Measurements from ENCODE around the gene ACKR3. TPM values are rescaled to one million over a fixed set of nuclear protein-coding genes. Genes with fewer than 3 reads are reported as not detected.

The ACKR3 gene
- total RNA-seq, 1 donor from 2014 or later, result 20.3 TPM

- no peak for DNase-seq
These were observed 43.1 kb downstream of the ACKR3 start for GRCh38 chr2:236612737-236613136.

GRCh38 chr2:236613612-236614011, 44.0 kb downstream of the ACKR3 start:
- no peak for DNase-seq

GRCh38 chr2:236614551-236614950, 44.9 kb downstream of the ACKR3 start:
- DNase-seq, result no peak

- DNase-seq, result no peak
These were observed 46.4 kb downstream of the ACKR3 start for GRCh38 chr2:236616031-236616430.

GRCh38 chr2:236616624-236617023, 47.0 kb downstream of the ACKR3 start:
- no peak for DNase-seq

DNA sequence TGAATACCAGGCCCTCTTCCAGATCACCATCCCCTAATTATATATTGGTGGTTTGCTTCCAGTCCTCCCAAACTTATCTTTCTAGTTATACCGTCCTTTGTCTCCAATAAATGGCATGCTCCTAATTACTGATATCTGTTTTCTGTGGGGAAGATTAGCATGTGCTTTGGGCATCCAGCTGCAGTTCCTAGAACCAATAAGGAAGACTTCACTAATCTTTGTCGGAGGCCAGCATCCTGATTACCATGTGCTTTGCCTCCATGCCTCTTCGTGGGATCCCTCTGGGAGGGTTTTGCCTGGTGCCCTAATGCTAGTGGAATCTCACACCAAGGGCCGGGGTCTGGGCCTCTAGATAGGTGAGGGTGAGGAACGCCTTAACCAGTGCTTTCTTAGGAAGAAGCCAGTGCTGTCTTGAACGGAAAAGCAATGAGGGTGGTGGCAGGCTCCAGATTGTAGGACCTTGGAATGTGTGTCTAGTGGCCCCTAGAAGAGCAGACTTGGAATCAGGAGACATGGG, 47.7 kb downstream of the ACKR3 start:
- DNase-seq, result no peak

GRCh38 chr2:236617796-236618195, 48.2 kb downstream of the ACKR3 start:
- DNase-seq, result no peak

DNA sequence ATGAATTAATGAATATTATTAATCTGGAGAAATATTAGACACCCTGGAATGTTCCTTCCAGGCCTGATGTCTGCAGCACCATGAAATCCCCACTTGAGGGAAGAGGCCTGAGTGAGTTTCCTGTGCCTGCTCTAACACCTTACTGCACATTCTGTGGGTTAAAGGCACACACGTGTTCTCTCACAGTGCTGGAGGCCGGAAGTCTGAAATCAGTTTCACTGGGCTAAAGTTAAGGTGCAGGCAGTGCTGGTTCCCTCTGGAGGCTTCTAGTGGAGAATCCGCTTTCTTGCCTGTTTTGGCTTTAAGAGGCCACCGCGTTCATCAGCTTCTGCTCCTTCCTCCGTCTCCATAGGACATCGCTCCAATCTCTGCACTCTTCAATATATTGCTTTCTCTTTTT, 48.7 kb downstream of the ACKR3 start:
- DNase-seq, result no peak

GRCh38 chr2:236619910-236620612, 50.4 kb downstream of the ACKR3 start:
- DNase-seq, result no peak

DNA sequence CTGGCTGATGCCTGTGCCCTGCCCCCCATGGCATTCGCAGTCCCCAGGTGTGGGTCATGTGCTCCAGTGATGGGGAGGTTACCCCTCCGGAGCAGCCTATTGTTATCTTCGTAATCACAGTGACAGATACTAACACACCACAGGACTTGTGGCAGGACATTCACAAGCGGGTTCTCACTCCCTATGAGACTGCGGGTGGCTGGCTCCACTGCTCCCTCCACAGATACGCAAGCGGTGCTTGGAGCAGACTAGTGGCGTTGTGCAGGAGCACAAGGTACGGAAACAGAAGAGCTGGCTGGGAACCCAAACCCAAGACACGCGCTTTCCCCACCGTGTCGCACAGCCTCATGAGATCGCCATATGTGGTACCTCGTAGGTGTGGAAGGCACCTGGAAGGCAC, 52.2 kb downstream of the ACKR3 start:
- DNase-seq, result no peak

DNA sequence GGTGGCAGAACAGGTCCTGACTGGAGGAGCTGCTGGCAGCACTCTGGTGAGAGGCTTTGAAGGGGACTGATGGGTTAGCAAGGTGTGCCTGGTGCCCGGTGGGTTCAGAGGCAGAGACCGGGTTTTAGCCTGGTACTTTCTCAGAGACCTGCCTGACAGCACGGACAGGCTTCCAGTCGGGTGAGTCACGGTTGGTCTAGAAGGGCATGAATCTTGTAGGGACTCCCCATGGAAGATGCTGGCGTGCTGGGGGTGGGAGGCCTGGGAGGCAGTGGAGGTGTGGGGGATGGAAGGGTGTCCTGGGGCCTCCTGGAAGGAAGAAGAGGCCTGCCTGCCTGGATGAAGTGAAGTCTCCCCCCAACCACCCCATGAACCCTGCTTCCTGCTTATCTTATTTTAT, 52.6 kb downstream of the ACKR3 start:
- no peak for DNase-seq

DNA sequence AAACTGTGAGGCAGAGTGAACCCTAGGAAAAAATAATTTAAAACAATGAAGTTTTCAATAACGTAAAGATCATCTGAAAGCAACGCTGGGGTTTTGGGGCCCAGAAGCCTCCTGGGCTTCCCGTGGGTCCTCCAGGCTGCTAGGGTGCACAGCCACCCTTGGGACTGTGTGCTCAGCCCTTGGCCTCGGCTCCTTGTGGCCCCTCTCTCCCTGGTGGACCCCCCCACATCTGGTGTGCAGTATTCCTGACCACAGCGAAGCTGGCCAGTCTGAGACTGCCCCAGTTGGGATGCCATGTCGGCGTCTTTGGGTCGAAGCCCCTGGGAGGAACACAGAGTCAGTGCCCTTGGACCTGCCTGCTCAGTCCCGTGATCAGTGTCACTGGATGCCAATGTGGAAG, 53.0 kb downstream of the ACKR3 start:
- DNase-seq, result no peak

DNA sequence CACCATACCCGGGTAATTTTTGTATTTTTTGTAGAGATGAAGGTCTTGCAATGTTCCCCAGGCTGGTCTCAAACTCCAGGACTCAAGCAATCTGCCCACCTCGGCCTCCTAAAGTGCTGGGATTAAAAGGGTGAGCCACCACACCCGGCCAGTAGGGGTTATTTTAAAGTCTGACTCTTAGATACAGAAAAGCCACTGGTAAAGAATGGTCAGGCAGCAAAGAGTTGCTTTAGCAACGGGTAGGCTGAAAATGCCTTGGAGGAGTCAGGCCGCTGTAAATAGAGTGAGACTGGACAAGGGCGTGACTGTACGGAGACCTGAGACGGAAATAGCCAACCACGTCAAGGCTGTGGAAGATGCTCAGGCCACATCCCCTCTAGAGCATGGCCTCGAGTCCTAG, 54.2 kb downstream of the ACKR3 start:
- DNase-seq, result no peak

- no peak for DNase-seq
These were observed 55.6 kb downstream of the ACKR3 start for GRCh38 chr2:236625156-236625690.

GRCh38 chr2:236626391-236627150, 56.9 kb downstream of the ACKR3 start:
- no peak for DNase-seq

GRCh38 chr2:236627193-236627592, 57.6 kb downstream of the ACKR3 start:
- DNase-seq, result no peak

DNA sequence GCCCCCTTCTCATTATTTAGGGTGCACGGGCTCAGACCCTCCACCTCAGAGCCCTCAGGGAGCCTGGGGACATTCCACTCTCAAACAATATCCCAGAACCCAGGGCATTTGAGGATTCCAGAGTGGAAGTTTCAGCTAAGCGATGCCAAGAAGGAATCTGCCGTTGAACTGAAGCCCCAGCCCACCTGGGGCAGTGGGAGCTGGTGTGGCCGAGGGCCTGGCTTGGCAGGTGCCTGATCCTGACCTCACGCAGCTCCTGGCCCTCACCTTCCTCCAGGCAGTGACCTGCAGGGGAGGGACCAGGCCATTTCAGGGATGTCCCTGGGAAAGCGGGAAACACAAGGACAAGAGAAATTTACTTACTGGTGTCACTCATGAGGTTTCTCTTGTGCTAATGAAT, 58.2 kb downstream of the ACKR3 start:
- DNase-seq, result no peak

DNA sequence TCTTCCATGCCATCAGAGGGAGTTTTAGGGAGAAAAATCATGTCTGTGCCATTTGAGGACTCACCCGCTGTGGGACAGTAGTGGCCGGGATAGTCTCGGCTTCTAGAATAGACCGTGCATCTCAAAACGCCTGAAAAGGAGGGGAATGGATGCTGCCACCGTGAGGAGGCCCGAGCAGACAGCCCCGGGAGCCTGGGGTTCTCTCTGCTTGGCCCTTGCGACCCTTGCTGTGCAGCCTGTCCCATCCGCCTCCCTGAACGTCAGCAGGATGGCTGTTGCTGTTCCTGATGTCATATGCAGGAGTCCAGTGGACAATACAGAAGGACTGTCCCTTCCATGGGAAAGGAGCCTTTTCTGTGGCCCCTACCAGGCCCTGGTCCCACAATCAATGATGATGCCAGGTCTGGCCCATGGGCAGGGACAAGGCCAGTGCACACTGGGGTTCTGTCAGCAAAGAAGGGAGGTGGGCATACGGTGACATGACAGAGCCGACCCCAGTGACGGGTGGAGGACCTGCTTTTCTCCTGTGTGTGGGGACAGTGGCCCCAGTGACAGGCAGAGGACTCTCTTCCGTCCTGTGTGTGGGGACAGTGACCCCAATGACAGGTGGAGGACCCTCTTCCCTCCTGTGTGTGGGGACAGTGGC, 58.8 kb downstream of the ACKR3 start:
- DNase-seq, result no peak

- no peak for DNase-seq
These were observed 59.5 kb downstream of the ACKR3 start for GRCh38 chr2:236628981-236629605.

- DNase-seq, result no peak
These were observed 60.6 kb downstream of the ACKR3 start for GRCh38 chr2:236629961-236630872.

DNA sequence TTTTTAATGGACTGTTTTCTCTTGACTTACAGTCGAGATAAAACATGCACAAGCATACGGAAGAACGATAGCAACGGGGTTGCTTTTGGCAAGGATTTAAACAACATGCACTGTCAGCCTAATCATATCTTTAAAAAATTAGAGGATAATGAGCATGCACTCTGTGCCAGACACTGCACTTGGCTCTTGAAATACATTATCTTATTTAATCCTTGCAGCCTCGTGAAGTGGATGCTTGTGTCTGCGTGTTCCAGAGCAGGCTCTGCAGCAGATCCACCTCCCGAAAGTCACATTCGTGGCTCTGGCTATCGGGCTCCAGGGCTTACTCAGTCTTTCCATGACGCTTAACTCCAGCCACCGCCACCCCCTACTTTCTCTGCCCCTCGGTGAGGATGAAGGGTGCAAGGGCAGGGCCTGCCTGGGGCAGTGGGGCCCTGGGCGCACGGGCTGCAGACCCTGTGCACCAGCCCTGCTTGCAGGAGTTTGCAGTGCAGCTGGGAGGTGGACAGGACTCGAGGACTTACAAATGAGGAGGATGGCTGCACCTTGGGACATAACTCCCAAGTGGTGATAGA, 61.7 kb downstream of the ACKR3 start:
- DNase-seq, result no peak

Data from occipital lobe (tissue), 2 donors.